Prostate gland (tissue), 2 donors: ENCODE measurements around the gene NAT9.

Experiments
- POLR2A ChIP-seq: fragments of 450-650 bp; IDR thresholded peaks from one replicate; pipeline ENCODE4 v1.6.1; 2016; ENCODE audit warnings: antibody characterized with exemption, mild to moderate bottlenecking
- POLR2AphosphoS5 ChIP-seq: sonication (generic); formaldehyde crosslinking; IDR thresholded peaks from one replicate; pipeline ENCODE4 v1.6.1; 2017; ENCODE audit warnings: antibody characterized with exemption
- TF ChIP-seq, protein P1 (sequence below), 4 experiments: fragments of 200-600 bp in 2 of 4; fragments of 450-650 bp in 2 of 4; sonication (generic) in 2 of 4; IDR thresholded peaks; 1 replicate in 3 of 4; 2 replicates in 1 of 4; pipeline ENCODE4 v1.5.1; 2016 to 2019; ENCODE audit warnings: antibody characterized with exemption in 4 of 4, mild to moderate bottlenecking in 2 of 4, moderate library complexity in 2 of 4

DNA sequence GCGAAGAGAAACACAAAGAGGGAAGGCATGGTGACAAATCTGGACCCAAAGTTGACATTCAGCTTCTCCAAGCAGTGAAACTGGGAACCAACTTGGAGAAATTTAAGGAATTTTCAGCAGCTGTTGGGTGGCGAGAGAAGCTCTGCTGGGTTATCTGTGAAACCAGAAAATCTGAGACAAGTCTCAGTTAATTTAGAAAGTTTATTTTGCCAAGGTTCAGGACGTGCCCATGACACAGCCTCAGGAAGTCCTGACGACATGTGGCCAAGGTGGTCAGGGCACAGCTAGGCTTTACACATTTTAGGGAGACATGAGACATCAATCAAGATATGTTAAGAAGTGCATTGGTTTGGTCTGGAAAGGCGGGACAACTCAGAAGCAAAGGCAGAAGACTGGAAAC lies 52.3 kb downstream of the NAT9 start:
- TF ChIP-seq, protein P1, sequence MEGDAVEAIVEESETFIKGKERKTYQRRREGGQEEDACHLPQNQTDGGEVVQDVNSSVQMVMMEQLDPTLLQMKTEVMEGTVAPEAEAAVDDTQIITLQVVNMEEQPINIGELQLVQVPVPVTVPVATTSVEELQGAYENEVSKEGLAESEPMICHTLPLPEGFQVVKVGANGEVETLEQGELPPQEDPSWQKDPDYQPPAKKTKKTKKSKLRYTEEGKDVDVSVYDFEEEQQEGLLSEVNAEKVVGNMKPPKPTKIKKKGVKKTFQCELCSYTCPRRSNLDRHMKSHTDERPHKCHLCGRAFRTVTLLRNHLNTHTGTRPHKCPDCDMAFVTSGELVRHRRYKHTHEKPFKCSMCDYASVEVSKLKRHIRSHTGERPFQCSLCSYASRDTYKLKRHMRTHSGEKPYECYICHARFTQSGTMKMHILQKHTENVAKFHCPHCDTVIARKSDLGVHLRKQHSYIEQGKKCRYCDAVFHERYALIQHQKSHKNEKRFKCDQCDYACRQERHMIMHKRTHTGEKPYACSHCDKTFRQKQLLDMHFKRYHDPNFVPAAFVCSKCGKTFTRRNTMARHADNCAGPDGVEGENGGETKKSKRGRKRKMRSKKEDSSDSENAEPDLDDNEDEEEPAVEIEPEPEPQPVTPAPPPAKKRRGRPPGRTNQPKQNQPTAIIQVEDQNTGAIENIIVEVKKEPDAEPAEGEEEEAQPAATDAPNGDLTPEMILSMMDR (IDR thresholded peaks at IDR 0.05), result no peak
- TF ChIP-seq POLR2A (no peak), POLR2AphosphoS5 (no peak)
